ENCODE results near the gene UBASH3A. TPM values are rescaled to one million over a fixed set of nuclear protein-coding genes. Genes with fewer than 3 reads are reported as not detected.
"Not testable (repeated sequence)": the region's sequence is repeated elsewhere in the genome, so short reads cannot be mapped to it uniquely, and the experiment has no call there.

Gene UBASH3A
- total RNA-seq, 2 experiments from 2014 or later: 13.5 to 14.9 TPM

- intact Hi-C loops (cut with micrococcal nuclease): loop anchor here (10.0 kb wide), 1 partner anchor 366 kb away; no protein-coding TSS in a partner anchor
- no peak for DNase-seq
These were observed 64.9 kb downstream of the UBASH3A start for GRCh38 chr21:42468491-42469131.

GRCh38 chr21:42469272-42469671, 65.6 kb downstream of the UBASH3A start:
- peaks cover 13% of the 10 kb centered on the region for H3K4me1 Mint-ChIP-seq (ENCODE audit: low read depth)
- H3K27me3 Mint-ChIP-seq (ENCODE audit: low read depth): no peaks in the 10 kb centered on the region
- H3K27ac Mint-ChIP-seq: no peak overlapping the region
- H3K36me3 Mint-ChIP-seq (ENCODE audit: low read depth): no peaks in the 10 kb centered on the region
- no peak for DNase-seq
- no peak overlapping the region for H3K4me3 Mint-ChIP-seq
- intact Hi-C loops (cut with micrococcal nuclease): loop anchor here (10.0 kb wide), 1 partner anchor 366 kb away; no protein-coding TSS in a partner anchor
- H3K9me3 Mint-ChIP-seq: no peaks in the 10 kb centered on the region
- CTCF ChIA-PET: interaction anchor here (0.8 to 1.3 kb wide), 2 partner anchors 10 to 154 kb away, joined by 3 read pairs; no protein-coding TSS in a partner anchor

More at GRCh38 chr21:42468491-42469131, 64.9 kb downstream of the UBASH3A start:
- Mint-ChIP-seq H3K4me1 (ENCODE audit: low read depth) (peaks cover 19% of the 10 kb centered on the region), H3K4me3 (no peak overlapping the region), H3K9me3 (no peaks in the 10 kb centered on the region), H3K36me3 (ENCODE audit: low read depth) (no peaks in the 10 kb centered on the region), H3K27me3 (ENCODE audit: low read depth) (no peaks in the 10 kb centered on the region), H3K27ac (no peak overlapping the region)
- CTCF ChIA-PET: interaction anchor here (0.8 to 1.3 kb wide), 2 partner anchors 9 to 155 kb away, joined by 3 read pairs; no protein-coding TSS in a partner anchor

- CTCF ChIA-PET; H3K27ac Mint-ChIP-seq; H3K9me3 Mint-ChIP-seq; H3K4me1 Mint-ChIP-seq (ENCODE audit: low read depth); H3K36me3 Mint-ChIP-seq (ENCODE audit: low read depth); H3K4me3 Mint-ChIP-seq; H3K27me3 Mint-ChIP-seq (ENCODE audit: low read depth); DNase-seq: not testable (repeated sequence)
- intact Hi-C loops (cut with micrococcal nuclease): loop anchor here (10.0 kb wide), 1 partner anchor 365 kb away; no protein-coding TSS in a partner anchor
These were observed 66.0 kb downstream of the UBASH3A start for GRCh38 chr21:42469726-42470125.

GRCh38 chr21:42471206-42471605, 67.5 kb downstream of the UBASH3A start:
- DNase-seq: no peak
- no peaks in the 10 kb centered on the region for H3K36me3 Mint-ChIP-seq (ENCODE audit: low read depth)
- H3K27me3 Mint-ChIP-seq (ENCODE audit: low read depth): no peaks in the 10 kb centered on the region
- H3K27ac Mint-ChIP-seq: no peak overlapping the region
- H3K4me3 Mint-ChIP-seq: no peak overlapping the region
- no peaks in the 10 kb centered on the region for H3K9me3 Mint-ChIP-seq
- CTCF ChIA-PET: no interaction called here
- no peaks in the 10 kb centered on the region for H3K4me1 Mint-ChIP-seq (ENCODE audit: low read depth)
- intact Hi-C loops (cut with micrococcal nuclease): no loop called here

DNA sequence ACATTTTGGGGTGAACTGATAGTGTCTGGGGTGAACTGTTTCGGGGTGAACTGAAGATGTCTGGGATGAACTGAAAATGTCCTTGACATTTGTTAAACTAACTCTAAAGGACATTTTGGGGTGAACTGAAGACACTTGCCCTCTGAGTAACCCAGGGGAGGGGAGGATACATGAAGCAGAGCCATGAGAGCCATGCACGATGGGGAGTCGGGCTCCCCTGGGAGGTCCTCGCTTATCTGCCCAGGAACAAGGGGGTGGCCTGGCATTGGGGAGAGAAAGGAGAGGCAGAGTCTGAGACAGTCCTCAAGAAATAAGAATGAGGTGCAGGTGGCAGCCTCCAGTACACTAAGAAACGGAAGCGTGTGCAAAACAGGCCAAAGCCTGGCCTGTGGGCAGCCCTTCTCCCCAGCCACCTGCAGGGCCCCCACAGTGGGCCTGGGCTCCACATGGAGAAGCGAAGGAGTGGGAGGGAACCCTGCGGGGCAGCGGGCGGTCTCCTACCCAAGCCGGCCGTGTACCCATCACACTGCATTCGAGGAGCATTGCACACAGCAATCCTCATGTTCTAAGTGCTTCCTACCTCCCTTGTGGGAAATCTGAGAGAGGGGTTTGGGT, 68.1 kb downstream of the UBASH3A start:
- no peak for DNase-seq
- no peaks in the 10 kb centered on the region for H3K4me1 Mint-ChIP-seq (ENCODE audit: low read depth)
- CTCF ChIA-PET: no interaction called here
- no peak overlapping the region for H3K4me3 Mint-ChIP-seq
- no peaks in the 10 kb centered on the region for H3K9me3 Mint-ChIP-seq
- intact Hi-C loops (cut with micrococcal nuclease): no loop called here
- no peaks in the 10 kb centered on the region for H3K27me3 Mint-ChIP-seq (ENCODE audit: low read depth)
- H3K27ac Mint-ChIP-seq: no peak overlapping the region
- no peaks in the 10 kb centered on the region for H3K36me3 Mint-ChIP-seq (ENCODE audit: low read depth)

DNA sequence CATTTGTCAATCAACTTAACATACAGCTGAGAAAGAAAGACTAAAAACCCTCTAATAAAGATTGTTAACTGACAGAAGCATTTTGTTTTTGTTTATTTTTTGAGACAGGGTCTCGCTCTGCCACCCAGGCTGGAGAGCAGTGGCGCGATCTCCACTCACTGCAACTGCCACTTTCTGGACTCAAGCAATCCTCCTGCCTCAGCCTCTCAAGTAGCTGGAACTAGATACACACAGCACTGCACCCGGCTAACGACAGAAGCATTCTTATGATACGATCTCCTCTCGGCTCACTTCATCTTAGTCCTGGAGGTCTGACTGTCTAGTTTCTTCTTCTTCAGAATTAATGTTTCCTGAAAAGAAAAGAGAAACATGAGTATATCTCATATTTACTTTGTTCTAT, 68.8 kb downstream of the UBASH3A start:
- CTCF ChIA-PET: no interaction called here
- Mint-ChIP-seq H3K27ac (no peak overlapping the region), H3K27me3 (ENCODE audit: low read depth) (no peaks in the 10 kb centered on the region), H3K9me3 (no peaks in the 10 kb centered on the region), H3K36me3 (ENCODE audit: low read depth) (no peaks in the 10 kb centered on the region), H3K4me3 (no peak overlapping the region), H3K4me1 (ENCODE audit: low read depth) (no peaks in the 10 kb centered on the region)
- intact Hi-C loops (cut with micrococcal nuclease): no loop called here
- no peak for DNase-seq

- intact Hi-C loops (cut with micrococcal nuclease): no loop called here
- H3K27me3 Mint-ChIP-seq (ENCODE audit: low read depth): no peaks in the 10 kb centered on the region
- H3K36me3 Mint-ChIP-seq (ENCODE audit: low read depth): no peaks in the 10 kb centered on the region
- no peaks in the 10 kb centered on the region for H3K9me3 Mint-ChIP-seq
- no peak overlapping the region for H3K4me3 Mint-ChIP-seq
- DNase-seq: no peak
- no peaks in the 10 kb centered on the region for H3K4me1 Mint-ChIP-seq (ENCODE audit: low read depth)
- H3K27ac Mint-ChIP-seq: no peak overlapping the region
- CTCF ChIA-PET: no interaction called here
These were observed 69.9 kb downstream of the UBASH3A start for GRCh38 chr21:42473498-42474042.

DNA sequence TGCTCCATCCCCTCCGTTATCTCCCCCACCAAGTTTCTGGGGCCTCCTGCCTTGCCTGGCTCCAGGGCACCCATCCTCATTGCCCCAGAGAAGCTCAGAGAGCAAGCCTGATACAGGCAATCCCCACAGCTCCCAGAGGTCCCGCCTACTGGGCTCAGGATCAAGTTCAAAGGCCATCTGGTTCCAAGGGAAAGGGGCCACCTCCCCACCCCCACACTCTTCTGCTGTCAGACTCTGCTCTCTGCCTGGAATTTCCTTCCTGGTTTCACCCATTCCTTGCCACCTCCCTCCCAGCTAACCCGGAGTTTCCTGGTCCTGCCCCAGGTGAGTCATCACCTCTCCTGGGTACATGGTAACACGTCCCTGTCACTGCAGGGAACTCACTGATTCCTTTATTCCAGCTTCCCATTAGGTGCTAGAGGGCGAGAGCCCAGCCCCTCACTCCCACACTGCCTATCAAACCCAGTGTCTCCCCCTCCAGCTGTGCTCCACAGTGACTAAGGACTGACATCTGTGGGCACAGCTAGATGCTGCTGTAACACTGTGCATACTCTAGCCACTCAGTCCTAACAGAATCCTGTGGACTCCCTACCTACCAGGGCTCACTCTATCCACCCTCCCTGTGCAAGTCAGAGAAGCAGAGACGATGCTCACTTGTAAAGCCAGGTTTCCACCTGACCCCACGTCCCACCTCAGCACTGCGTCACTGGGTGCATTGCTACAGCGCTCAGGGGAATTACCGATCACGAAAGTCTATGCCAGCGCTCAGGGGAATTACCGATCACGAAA, 70.5 kb downstream of the UBASH3A start:
- Mint-ChIP-seq H3K9me3 (no peaks in the 10 kb centered on the region), H3K27ac (no peak overlapping the region), H3K27me3 (ENCODE audit: low read depth) (no peaks in the 10 kb centered on the region), H3K4me1 (ENCODE audit: low read depth) (no peaks in the 10 kb centered on the region), H3K4me3 (no peak overlapping the region), H3K36me3 (ENCODE audit: low read depth) (no peaks in the 10 kb centered on the region)
- no peak for DNase-seq
- CTCF ChIA-PET: interaction anchor here (0.5 kb wide), 1 partner anchor 563 kb away, joined by 3 read pairs; no protein-coding TSS in a partner anchor
- intact Hi-C loops (cut with micrococcal nuclease): no loop called here

GRCh38 chr21:42475036-42475435, 71.3 kb downstream of the UBASH3A start:
- Mint-ChIP-seq H3K27ac (no peak overlapping the region), H3K4me1 (ENCODE audit: low read depth) (no peaks in the 10 kb centered on the region), H3K9me3 (no peaks in the 10 kb centered on the region), H3K36me3 (ENCODE audit: low read depth) (no peaks in the 10 kb centered on the region), H3K4me3 (no peak overlapping the region), H3K27me3 (ENCODE audit: low read depth) (no peaks in the 10 kb centered on the region)
- DNase-seq: no peak
- intact Hi-C loops (cut with micrococcal nuclease): no loop called here
- CTCF ChIA-PET: no interaction called here

- CTCF ChIA-PET: no interaction called here
- intact Hi-C loops (cut with micrococcal nuclease): no loop called here
- no peaks in the 10 kb centered on the region for H3K36me3 Mint-ChIP-seq (ENCODE audit: low read depth)
- no peak overlapping the region for H3K27ac Mint-ChIP-seq
- DNase-seq: no peak
- no peak overlapping the region for H3K4me3 Mint-ChIP-seq
- no peaks in the 10 kb centered on the region for H3K4me1 Mint-ChIP-seq (ENCODE audit: low read depth)
- no peaks in the 10 kb centered on the region for H3K27me3 Mint-ChIP-seq (ENCODE audit: low read depth)
- H3K9me3 Mint-ChIP-seq: no peaks in the 10 kb centered on the region
These were observed 72.1 kb downstream of the UBASH3A start for GRCh38 chr21:42475526-42476387.

GRCh38 chr21:42476388-42477331, 73.0 kb downstream of the UBASH3A start:
- no peaks in the 10 kb centered on the region for H3K36me3 Mint-ChIP-seq (ENCODE audit: low read depth)
- no peak for DNase-seq
- H3K9me3 Mint-ChIP-seq: no peaks in the 10 kb centered on the region
- no peak overlapping the region for H3K27ac Mint-ChIP-seq
- no peaks in the 10 kb centered on the region for H3K27me3 Mint-ChIP-seq (ENCODE audit: low read depth)
- CTCF ChIA-PET: interaction anchor here (0.8 kb wide), 1 partner anchor 9 kb away, joined by 3 read pairs; no protein-coding TSS in a partner anchor
- no peaks in the 10 kb centered on the region for H3K4me1 Mint-ChIP-seq (ENCODE audit: low read depth)
- no peak overlapping the region for H3K4me3 Mint-ChIP-seq
- intact Hi-C loops (cut with micrococcal nuclease): no loop called here
